Sigmoid colon (tissue), 4 donors: Measurements from ENCODE around the gene DACT2.

Source experiments
- CTCF ChIP-seq, 4 experiments: fragments of 450-650 bp in 3 of 4; fragments of 200-600 bp in 1 of 4; IDR thresholded peaks; one replicate each; pipeline ENCODE4 v1.5.1; 2016 to 2019; ENCODE audit warnings: antibody characterized with exemption in 4 of 4, mild to moderate bottlenecking in 3 of 4, moderate library complexity in 2 of 4
- EP300 ChIP-seq, 4 donors: sonication (generic); formaldehyde crosslinking; IDR thresholded peaks; one replicate each; pipeline ENCODE4 v1.6.1; 2017; ENCODE audit warnings: antibody characterized with exemption in 4 of 4
- POLR2A ChIP-seq, 2 donors: fragments of 450-650 bp; IDR thresholded peaks; one replicate each; pipeline ENCODE4 v1.6.1; 2016; ENCODE audit warnings: antibody characterized with exemption in 2 of 2, mild to moderate bottlenecking in 2 of 2, moderate library complexity in 2 of 2
- POLR2AphosphoS5 ChIP-seq, 4 donors: sonication (generic); formaldehyde crosslinking; IDR thresholded peaks; one replicate each; pipeline ENCODE4 v1.6.1; 2017; ENCODE audit warnings: antibody characterized with exemption in 4 of 4

- no peak for TF ChIP-seq POLR2A (IDR thresholded peaks at IDR 0.05)
- no peak for TF ChIP-seq CTCF (IDR thresholded peaks at IDR 0.05)
- TF ChIP-seq POLR2AphosphoS5 (IDR thresholded peaks at IDR 0.05): no peak
- TF ChIP-seq EP300 (IDR thresholded peaks at IDR 0.05): no peak
Measured at GRCh38 chr6:168256940-168257339, 62.6 kb downstream of the DACT2 start.
